ENCODE data around the gene FAM83F. TPM values are rescaled to one million over a fixed set of nuclear protein-coding genes. Genes with fewer than 3 reads are reported as not detected.

The FAM83F gene
- total RNA-seq, 3 donors from 2014 or later: 15.8 to 48.0 (median 35.0) TPM

GRCh38 chr22:40082184-40082583 is 87.4 kb downstream of the FAM83F start:
- no peak for DNase-seq
- TF ChIP-seq CTCF (IDR thresholded peaks at IDR 0.05): no peak
- no peak for ATAC-seq
- H3K9me3 ChIP-seq: no peaks in the 10 kb centered on the region
- H3K4me3 ChIP-seq: no peak overlapping the region
- H3K4me1 ChIP-seq (ENCODE audit: low read depth): no peaks in the 10 kb centered on the region
- intact Hi-C loops (cut with DNase I, micrococcal nuclease): no loop called here
- no peaks in the 10 kb centered on the region for H3K36me3 ChIP-seq (ENCODE audit: low read depth)

GRCh38 chr22:40083794-40084193 is 89.0 kb downstream of the FAM83F start:
- ATAC-seq (no peak), DNase-seq (no peak)
- intact Hi-C loops (cut with DNase I, micrococcal nuclease): no loop called here
- H3K9me3 ChIP-seq: no peaks in the 10 kb centered on the region
- TF ChIP-seq CTCF (IDR thresholded peaks at IDR 0.05): no peak
- H3K36me3 ChIP-seq (ENCODE audit: low read depth): no peaks in the 10 kb centered on the region
- no peaks in the 10 kb centered on the region for H3K4me1 ChIP-seq (ENCODE audit: low read depth)
- no peak overlapping the region for H3K4me3 ChIP-seq

GRCh38 chr22:40084246-40084645 is 89.5 kb downstream of the FAM83F start:
- Histone ChIP-seq H3K36me3 (ENCODE audit: low read depth) (no peaks in the 10 kb centered on the region), H3K4me1 (ENCODE audit: low read depth) (no peaks in the 10 kb centered on the region), H3K4me3 (no peak overlapping the region), H3K9me3 (no peaks in the 10 kb centered on the region)
- no peak for TF ChIP-seq CTCF (IDR thresholded peaks at IDR 0.05)
- intact Hi-C loops (cut with DNase I, micrococcal nuclease): no loop called here
- ATAC-seq (no peak), DNase-seq (no peak)

- ATAC-seq (no peak), DNase-seq (no peak)
- H3K9me3 ChIP-seq: no peaks in the 10 kb centered on the region
- no peak overlapping the region for H3K4me3 ChIP-seq
- no peaks in the 10 kb centered on the region for H3K4me1 ChIP-seq (ENCODE audit: low read depth)
- H3K36me3 ChIP-seq (ENCODE audit: low read depth): no peaks in the 10 kb centered on the region
- intact Hi-C loops (cut with DNase I, micrococcal nuclease): no loop called here
- no peak for TF ChIP-seq CTCF (IDR thresholded peaks at IDR 0.05)
Observed at GRCh38 chr22:40088818-40089217, 94.1 kb downstream of the FAM83F start.

Other genes with a start within 250 kb of the FAM83F start
- not detected for gene ENTHD1, start 101.2 kb upstream of the FAM83F start, total RNA-seq
- 1 to 10 TPM; 3.4 to 5.5 (median 4.2) TPM for gene GRAP2, start 93.9 kb upstream of the FAM83F start, total RNA-seq
- gene TMA7B, start 34.6 kb upstream of the FAM83F start, total RNA-seq: under 1 TPM; 0.22 to 0.51 (median 0.23) TPM
- 10 to 100 TPM; 58.6 to 72.9 (median 58.9) TPM for gene TNRC6B, start 183.0 kb downstream of the FAM83F start, total RNA-seq

Data from mucosa of descending colon (tissue), 3 donors.